NCI-H146 (cell line): ENCODE measurements around the gene DPH2.

ENCODE experiments used
- DNase-seq: peaks from one replicate; lab custom pipeline; 2025; lab: John Stamatoyannopoulos, UW

The DPH2 gene

DNA sequence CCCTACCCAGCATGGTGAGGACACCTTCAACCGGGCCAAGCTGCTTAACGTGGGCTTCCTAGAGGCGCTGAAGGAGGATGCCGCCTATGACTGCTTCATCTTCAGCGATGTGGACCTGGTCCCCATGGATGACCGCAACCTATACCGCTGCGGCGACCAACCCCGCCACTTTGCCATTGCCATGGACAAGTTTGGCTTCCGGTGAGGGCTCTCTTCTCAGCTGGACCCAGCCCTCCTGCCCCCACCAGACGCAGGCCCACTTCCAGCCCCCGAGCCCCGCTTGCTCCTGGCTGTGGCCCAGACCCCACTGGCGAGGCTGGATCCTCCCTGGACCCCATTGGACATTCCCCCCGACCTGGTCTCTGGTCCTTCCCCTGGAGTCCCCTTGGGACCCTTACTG, 15.0 kb downstream of the DPH2 start:
- DNase-seq, result no peak

GRCh38 chr1:43985984-43986595, 16.3 kb downstream of the DPH2 start:
- DNase-seq, result no peak

DNA sequence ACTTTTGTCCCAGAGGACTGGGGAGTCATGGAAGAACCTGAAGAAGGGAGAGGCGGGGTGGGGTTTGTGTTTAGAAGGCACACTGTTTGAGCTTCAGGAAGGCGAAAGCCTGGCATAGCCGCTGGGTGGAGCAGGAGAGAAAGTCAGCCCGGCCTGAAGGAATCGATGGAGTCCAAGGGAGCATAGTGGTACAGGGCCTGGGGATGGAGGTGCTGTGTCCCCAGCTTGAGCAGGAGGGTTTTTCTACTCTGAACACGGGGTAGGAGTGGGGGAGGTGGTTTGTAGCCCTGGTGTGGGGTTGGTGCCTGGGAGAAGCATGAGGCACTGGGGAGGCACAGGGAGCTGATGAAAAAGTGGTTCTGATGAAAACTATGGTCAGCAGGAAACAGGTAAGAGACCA, 16.9 kb downstream of the DPH2 start:
- DNase-seq, result no peak

DNA sequence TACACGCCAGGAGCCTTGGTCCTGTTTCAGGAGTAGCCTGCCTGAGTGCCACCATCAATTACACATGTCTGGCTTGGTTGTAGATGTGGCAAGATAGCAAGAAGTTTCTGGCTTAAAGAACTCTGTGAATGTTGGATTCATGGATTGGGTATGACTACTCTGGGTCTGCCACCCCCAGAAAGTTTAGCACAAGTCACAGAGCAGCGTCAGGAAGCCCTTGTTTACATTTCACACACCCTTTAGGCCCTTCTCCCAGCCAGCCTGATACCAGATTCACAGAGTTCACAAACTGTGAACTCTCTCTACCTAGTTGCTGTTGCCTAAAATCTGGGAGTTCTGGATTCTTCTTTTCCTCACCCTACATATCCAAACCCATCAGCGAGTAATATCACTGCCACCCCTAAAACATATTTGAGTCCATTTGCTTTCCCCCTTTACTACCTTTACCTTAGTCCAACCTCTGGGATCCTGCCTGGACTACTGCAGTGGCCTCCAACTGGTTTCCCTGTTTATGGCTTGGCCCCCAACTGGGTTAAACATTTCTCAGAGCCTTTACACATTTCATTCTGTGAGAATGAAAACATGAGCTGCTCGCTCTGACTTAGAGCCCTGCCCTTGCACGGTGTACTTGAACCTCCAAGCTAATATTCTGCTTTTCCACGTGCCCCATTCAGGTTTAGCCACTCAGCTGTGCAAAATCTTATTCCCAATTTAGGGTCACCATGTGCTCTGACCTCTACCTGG, 17.5 kb downstream of the DPH2 start:
- no peak for DNase-seq

GRCh38 chr1:43990271-43991199, 20.7 kb downstream of the DPH2 start:
- DNase-seq, result peak; percentile 27

- DNase-seq, result no peak
Observed at GRCh38 chr1:43991200-43991475, 21.3 kb downstream of the DPH2 start.

DNA sequence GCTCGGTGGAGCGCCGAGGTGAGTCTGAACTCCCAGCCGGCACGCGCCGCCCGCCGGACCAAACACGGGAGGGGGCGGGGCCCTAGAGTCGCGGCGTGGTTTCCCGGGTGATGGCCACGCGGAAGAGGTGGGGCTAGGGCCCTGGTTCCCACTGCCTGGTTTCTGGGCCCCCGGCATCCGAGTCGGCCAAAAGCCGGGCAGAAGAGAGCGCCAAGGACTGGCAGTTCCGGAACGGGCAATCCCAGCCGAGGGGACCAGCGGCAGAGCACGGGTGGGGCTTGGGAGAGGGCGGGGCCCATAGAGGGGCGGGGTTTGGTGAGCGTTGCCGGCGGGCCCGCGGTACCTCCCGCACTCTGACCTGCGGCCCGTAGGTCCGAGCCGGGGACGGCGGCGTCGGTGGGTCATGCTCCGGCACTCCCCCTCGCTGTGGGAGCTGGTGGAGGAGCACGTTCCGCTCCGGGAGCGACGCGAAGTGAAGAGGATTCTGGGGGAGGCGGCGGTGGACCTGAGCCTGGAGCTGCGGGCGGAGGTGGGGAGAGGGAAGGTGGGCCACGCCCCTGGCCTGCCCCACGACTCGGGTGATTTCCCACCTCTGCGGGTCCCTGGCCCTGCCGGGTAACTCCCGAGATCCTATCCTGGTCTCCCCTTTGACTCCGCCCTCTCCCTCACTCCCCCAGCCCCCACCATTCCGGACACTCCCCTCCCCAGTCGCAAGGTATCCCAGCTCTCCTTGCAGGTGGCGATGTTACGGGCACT, 21.8 kb downstream of the DPH2 start, which contains the start of gene CCDC24:
CCDC24 (plus strand) TSS at position 124 of the 756 bp plus-strand sequence; CDS start at position 404, 280 bp downstream.
- DNase-seq, result peak; percentile 85

DNA sequence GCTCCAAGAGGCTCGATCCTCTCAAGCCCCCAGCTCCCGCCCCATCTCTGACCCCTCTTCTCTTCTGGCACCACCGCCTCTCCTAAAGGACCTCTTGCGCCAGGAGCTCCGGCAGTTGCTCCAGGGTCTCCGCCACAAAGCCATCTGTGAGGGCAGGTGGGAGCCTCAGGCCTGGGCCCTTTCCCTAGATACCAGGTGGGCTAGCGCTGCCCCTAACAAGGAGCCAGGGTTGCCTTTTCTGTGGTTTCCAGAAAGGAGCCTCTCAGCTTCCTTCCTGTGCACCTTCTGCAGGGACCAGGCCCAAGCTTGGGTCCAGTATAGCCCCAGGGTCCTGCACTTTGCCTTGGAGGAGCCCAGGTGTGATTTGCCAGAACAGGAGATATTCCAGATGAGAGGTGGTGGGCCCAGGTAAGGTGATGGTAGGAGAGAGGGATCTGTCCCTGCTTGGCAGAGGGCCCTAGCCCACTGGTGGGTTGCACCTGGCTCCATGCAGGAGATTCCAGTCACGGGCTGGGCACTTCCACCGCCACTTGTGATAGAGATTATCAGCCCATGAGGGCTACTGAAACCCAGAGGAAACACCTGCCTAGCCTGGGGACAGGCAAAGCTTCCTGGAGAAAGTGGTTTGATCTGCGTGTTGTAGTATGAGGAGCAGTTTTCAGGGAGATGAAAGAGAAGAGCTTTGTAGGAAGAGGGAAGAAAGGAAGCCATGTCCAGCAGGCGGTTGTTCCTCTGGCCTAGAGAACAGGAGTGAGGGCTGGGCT, 22.6 kb downstream of the DPH2 start:
- DNase-seq, result peak; percentile 44

- no peak for DNase-seq
Observed at GRCh38 chr1:43993206-43993914, 23.6 kb downstream of the DPH2 start.

DNA sequence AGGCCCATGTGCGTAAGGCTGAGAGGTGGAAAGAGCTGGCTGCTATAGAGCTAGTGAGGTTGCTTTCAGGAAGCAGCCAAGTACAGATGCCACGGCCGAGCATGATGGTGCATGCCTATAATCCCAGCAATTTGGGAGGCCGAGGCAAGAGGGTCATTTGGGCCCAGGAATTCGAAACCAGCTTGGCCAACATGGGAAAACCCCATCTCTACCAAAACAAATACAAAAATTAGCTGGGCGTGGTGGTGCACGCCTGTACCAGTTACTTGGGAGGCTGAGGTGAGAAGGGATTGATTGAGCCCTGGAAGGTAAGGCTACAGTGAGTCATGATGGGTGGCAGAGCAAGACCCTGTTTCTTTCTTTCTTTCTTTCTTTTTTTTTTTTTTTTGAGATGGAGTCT, 24.3 kb downstream of the DPH2 start:
- DNase-seq, result no peak

DNA sequence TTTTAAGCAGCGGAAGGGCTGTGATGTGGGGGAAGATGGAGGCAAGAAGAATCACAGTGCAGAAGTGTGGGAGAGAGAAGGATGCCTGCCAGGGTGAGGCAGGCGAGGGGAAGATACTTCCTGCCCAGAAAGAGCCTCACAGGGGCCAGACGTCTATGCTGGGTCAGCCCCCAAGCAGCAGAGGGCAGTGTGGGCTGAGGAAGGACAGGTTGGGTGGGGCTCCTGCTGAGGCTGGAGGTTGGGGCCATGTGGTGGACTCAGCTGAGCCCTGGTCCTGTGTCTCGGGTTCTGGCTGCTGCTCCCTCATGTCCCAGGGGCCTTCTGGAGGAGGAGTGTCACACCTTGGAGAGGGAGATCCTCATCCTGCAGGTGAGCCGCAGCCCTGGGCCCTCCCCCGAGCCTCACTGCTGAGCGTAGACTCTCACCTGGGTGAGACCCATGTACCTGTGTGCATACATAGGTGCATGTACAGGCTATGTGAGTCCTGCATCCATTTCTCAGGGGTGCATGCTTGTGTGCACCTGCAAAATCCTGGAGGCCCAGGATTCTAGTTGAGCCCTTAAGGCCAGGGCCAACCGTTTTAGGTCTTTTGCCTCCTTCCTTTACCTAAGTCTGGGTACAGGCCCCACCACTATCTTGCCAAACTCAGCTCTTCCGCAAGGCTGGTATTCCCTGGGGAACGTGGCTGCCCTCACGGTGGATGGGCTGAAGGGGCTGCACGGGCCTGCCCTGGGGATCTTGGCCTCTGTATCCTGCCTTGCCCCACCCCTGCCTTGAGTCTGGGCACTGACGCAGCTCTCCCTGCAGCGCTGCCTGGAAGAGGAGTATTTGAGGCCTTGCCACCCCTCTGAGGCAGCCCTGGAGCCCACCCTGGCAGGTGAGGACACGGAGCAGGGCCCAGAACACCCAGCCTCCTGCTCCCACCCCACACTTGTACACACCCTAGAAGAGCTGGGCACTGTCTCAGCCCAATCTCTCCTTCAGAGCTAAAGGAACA, 25.3 kb downstream of the DPH2 start:
- peak; percentile 14 for DNase-seq

- no peak for DNase-seq
Observed at GRCh38 chr1:43995984-43996732, 26.3 kb downstream of the DPH2 start.

DNA sequence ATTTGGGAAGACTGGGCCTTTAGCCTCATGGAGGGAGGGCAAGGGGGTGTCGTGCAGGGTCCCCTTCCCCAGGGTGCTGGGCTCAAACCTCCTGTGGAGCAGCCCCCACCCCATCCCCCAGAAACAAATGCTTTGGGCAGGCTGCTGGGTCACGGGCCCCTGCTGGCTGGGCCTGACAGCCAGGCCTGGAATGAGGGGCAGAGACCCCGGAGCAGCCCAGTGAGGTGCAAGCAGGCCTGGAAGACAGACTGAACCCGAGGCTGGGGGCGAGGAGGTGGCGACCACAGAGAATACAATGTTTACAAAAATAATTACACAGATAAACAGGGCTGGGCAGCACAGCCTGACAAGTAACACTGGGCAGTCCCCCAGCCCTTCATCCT, 26.9 kb downstream of the DPH2 start:
- DNase-seq, result no peak

- peak; percentile 88 for DNase-seq
Observed at GRCh38 chr1:43997295-43997999, 27.6 kb downstream of the DPH2 start.

DNA sequence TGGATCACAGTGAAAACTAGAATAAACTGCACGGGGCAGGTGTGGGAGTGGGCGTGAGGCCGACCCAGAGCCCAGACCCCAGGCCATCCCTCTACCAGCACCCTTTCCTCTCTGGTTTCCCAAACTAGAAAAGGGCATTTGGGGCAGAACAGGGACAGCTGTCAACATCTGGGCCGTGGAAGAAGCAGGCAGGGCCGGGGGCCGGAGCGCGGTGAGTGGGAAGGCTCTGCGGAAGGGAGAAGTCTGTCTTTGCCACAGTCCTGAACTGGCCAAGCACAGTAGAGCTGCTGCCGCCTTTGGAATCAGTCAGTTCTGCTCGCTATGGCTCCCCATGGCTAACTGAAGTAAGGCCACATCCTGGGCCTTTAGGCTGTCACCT, 28.2 kb downstream of the DPH2 start:
- peak; percentile 28 for DNase-seq

DNA sequence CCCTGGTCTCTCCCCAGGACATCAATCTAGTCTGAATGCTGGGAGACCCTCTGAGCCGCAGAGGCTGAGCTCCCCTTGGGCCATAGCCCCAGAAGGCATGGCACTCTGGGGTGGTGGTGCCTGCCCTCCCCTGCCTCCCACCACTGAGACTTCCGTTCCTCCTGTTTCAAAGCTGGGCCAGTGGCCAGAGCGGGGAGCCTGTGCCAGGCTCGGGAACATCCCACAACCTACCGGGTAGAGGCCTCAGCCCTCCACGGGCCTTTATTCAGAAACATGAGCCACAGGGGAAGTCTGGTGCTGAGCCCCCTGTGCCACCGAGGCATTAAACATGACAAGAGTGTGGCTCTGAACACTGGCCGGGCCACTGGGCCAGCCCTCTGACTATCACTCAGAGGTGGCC, 29.6 kb downstream of the DPH2 start:
- no peak for DNase-seq

- DNase-seq, result no peak
Observed at GRCh38 chr1:44000122-44000665, 30.4 kb downstream of the DPH2 start.

DNA sequence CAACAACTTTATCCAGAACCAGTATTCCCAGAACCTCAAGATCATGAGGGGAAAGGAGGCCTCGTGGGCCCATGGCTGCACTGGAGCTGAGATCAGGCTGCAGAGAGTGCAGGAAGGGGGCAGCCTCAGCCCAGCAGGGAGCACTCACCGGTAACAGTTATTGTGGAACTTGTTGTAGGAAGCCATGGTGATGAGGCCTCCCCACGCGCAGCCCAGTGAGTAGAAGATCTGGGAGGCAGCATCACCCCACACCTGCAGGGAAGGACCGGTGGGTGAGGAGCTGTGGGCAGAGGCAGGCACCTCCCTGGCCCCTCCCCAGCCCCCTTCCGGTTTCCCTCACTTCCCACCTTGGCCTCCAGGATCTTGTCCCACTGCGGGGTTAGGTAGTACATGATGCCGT, 32.4 kb downstream of the DPH2 start:
- DNase-seq, result no peak
